ENCODE data around the gene FHIT.

DNA sequence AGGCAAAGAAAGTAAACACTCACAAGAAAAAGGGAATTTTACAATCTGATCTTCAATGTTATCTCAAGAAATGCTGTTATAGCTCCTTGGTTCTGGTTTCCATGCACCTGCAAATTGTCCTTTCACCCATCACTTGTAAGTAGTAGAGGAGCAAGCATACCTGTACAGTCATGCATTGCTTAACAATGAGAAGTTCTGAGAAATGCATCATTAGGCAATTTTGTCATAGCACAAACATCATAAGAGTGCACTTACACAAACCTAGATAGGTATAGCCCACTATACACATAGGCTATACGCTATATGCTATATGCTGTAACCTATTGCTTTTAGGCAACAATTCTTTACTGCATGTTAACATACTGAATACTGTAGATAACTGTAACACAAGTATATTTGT lies 672.3 kb downstream of the FHIT start:
- no peak for TF ChIP-seq CTCF (IDR thresholded peaks at IDR 0.05; ENCODE audit: low read depth, low read length)
- no peak for TF ChIP-seq EZH2phosphoT487 (IDR thresholded peaks at IDR 0.05; ENCODE audit: low read depth)
